Stomach (tissue), 9 donors: ENCODE data around the gene GTF2H3. TPM values are rescaled to one million over a fixed set of nuclear protein-coding genes. Genes with fewer than 3 reads are reported as not detected.

Experiments
- DNase-seq, 2 donors: peaks; one replicate each; pipeline versions ENCODE4 v3.0.0 to v3.0.0-alpha.2; 2013 to 2019
- H3K27ac ChIP-seq, 5 donors: fragments of 200-600 bp in 4 of 5; sonication (generic) in 4 of 5; one replicate each; pipeline ENCODE4 v1.5.1; 2013 to 2019; ENCODE audit warnings: mild to moderate bottlenecking in 1 of 5, moderate library complexity in 1 of 5
- H3K27me3 ChIP-seq, 3 donors: fragments of 200-600 bp; sonication (generic); one replicate each; pipeline ENCODE4 v1.5.1; 2017 to 2019; ENCODE audit warnings: mixed run types in 1 of 3
- H3K36me3 ChIP-seq, 4 donors: fragments of 200-600 bp; sonication (generic); 1 replicate in 3 of 4; 2 replicates in 1 of 4; pipeline ENCODE4 v1.5.1; 2016 to 2019
- H3K4me1 ChIP-seq, 4 donors: fragments of 200-600 bp; sonication (generic); one replicate each; pipeline ENCODE4 v1.5.1; 2016 to 2019
- H3K4me3 ChIP-seq, 4 donors: fragments of 200-600 bp; sonication (generic) in 3 of 4; one replicate each; pipeline ENCODE4 v1.5.1; 2016 to 2019; ENCODE audit warnings: mild to moderate bottlenecking in 1 of 4
- H3K9me3 ChIP-seq, 4 donors: fragments of 200-600 bp; sonication (generic); one replicate each; pipeline ENCODE4 v1.5.1; 2016 to 2019
- EP300 ChIP-seq: sonication (generic); formaldehyde crosslinking; IDR thresholded peaks from one replicate; pipeline ENCODE4 v1.6.1; 2017; ENCODE audit warnings: antibody characterized with exemption
- POLR2A ChIP-seq, 4 donors: fragments of 450-650 bp; IDR thresholded peaks; one replicate each; pipeline ENCODE4 v1.6.1; 2016; ENCODE audit warnings: antibody characterized with exemption in 4 of 4, control low read depth in 2 of 4, mild to moderate bottlenecking in 1 of 4, moderate library complexity in 1 of 4
- POLR2AphosphoS5 ChIP-seq, 3 donors: sonication (generic); formaldehyde crosslinking; IDR thresholded peaks; one replicate each; pipeline ENCODE4 v1.6.1; 2016; ENCODE audit warnings: antibody characterized with exemption in 3 of 3
- WGBS, 5 donors: extraction: QIAGEN DNeasy Blood & Tissue Kit in 3 of 5; methylation state at CpG; one replicate each; pipeline versions ENCODE4 v1.1.5 to v1.1.7; 2013 to 2018; 5-methylcytosine and 5-hydroxymethylcytosine counted together
- intact Hi-C: fragments of 100-400 bp; cut with DNase I; formaldehyde crosslinking; loops from one replicate; pipeline ENCODE4 v1.15.1; 2023; ENCODE audit warnings: low total_unique reads
- polyA plus RNA-seq, 3 donors: library from polyadenylated mRNA; stranded (reverse); fragments of 200-250 nt; gene quantifications; one replicate each; pipeline ENCODE4 v1.2.3, GENCODE V29; 2013
- total RNA-seq, 5 donors: library from RNA; depleted of rRNA; stranded (reverse); fragments of >200 nt; gene quantifications; one replicate each; pipeline versions ENCODE4 v1.1.0 to v1.2.3, GENCODE V29; 2014 to 2016
- TF ChIP-seq, protein P1 (sequence below), 7 experiments: fragments of 450-650 bp in 4 of 7; fragments of 200-600 bp in 3 of 7; sonication (generic) in 3 of 7; IDR thresholded peaks; one replicate each; pipeline ENCODE4 v1.5.1; 2016 to 2019; ENCODE audit warnings: antibody characterized with exemption in 7 of 7, control low read depth in 2 of 7, mild to moderate bottlenecking in 1 of 7
- donor health status: healthy with polysubstance abuse.
- donor health status: Bipolar disorder and iron deficiency.
- donor health status: healthy.

GTF2H3 gene
- total and polyA plus RNA-seq, 8 donors, result 2.9 to 40.2 (median 7.6) TPM; not detected in 1

DNA sequence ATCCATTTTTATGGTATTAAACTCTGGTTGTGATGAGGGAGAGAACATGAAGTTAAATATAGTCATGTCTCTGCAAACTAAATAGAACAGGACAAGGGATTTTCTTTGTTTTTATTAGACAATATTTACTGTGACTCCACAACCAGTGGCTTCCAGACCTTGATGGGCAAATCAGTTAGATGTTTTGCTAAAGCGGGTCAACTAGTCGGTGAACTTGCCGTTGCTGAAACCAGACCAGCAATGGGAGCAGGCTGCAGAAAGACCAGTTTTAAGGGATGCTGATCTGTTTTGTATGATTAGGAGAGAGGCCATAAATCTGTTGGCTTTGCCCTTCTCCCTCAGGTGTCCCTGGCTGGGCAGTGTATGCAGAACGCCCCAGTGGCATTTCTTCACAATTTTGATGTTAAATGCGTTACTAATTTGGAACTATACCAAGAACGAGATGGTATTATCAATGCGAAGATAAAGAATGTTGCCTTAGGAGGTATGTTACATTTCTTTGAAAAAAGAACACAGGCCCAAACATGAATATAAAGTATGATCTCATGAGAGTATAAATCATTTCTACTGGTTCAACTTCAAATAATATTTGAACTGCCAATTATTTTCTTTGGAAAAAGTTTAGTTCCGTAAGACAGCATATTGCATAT is 56.7 kb downstream of the GTF2H3 start:
- WGBS, 5 donors, result 80 to 88% (median 82%) methylated on average over 8 of the region's 8 CpGs
- H3K9me3 ChIP-seq, result no peaks in the 10 kb centered on the region
- TF ChIP-seq EP300, result no peak
- TF ChIP-seq POLR2A (IDR thresholded peaks at IDR 0.05), result no peak
- TF ChIP-seq, protein P1, sequence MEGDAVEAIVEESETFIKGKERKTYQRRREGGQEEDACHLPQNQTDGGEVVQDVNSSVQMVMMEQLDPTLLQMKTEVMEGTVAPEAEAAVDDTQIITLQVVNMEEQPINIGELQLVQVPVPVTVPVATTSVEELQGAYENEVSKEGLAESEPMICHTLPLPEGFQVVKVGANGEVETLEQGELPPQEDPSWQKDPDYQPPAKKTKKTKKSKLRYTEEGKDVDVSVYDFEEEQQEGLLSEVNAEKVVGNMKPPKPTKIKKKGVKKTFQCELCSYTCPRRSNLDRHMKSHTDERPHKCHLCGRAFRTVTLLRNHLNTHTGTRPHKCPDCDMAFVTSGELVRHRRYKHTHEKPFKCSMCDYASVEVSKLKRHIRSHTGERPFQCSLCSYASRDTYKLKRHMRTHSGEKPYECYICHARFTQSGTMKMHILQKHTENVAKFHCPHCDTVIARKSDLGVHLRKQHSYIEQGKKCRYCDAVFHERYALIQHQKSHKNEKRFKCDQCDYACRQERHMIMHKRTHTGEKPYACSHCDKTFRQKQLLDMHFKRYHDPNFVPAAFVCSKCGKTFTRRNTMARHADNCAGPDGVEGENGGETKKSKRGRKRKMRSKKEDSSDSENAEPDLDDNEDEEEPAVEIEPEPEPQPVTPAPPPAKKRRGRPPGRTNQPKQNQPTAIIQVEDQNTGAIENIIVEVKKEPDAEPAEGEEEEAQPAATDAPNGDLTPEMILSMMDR (IDR thresholded peaks at IDR 0.05), result no peak
- no peak for TF ChIP-seq POLR2AphosphoS5 (IDR thresholded peaks at IDR 0.05)
- H3K36me3 ChIP-seq, result peaks cover 6 to 94% (median 75%) of the 10 kb centered on the region in 4 donors
- DNase-seq, result no peak
- no peaks in the 10 kb centered on the region for H3K27me3 ChIP-seq
- no peak overlapping the region for H3K4me3 ChIP-seq
- H3K27ac ChIP-seq, result no peak overlapping the region
- intact Hi-C loops, result no loop called here
- H3K4me1 ChIP-seq, result no peaks in the 10 kb centered on the region

DNA sequence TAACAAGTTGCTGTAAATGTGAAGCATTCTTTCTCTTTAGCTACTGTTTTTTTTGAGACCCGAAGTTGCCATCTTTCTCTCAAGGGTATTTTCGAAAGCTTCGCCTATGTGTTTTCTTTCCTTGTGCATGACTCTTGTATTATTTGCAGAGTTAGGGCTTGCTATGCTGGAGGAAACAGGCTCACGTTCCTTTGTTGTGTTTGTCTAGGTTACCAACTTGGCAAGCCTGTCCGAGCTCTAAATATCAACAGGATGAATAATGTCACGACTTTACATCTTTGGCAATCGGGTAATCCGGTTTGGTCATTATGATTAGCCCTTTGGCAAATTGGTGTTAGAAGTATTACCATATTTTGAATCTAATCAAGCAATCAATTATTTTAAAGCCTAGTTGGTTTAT is 62.6 kb downstream of the GTF2H3 start:
- Histone ChIP-seq H3K27ac (peak overlapping the region in 4 of 5 donors; percentile 47 to 77 (median 64)), H3K9me3 (no peaks in the 10 kb centered on the region), H3K27me3 (no peaks in the 10 kb centered on the region), H3K4me1 (peaks cover 0 to 6% (median 2%) of the 10 kb centered on the region in 4 donors), H3K4me3 (peak overlapping the region in 2 of 4 donors; percentile 5 to 7), H3K36me3 (peaks cover 11 to 98% (median 80%) of the 10 kb centered on the region in 4 donors)
- intact Hi-C loops, result no loop called here
- DNase-seq, result peak; percentile 47 to 53
- WGBS, 5 donors, result 26 to 55% (median 52%) methylated on average over 8 of the region's 8 CpGs
- TF ChIP-seq POLR2AphosphoS5 (IDR thresholded peaks at IDR 0.05), result peak in 1 of 3 donors; percentile 63
- TF ChIP-seq, protein P1 (IDR thresholded peaks at IDR 0.05), result no peak

DNA sequence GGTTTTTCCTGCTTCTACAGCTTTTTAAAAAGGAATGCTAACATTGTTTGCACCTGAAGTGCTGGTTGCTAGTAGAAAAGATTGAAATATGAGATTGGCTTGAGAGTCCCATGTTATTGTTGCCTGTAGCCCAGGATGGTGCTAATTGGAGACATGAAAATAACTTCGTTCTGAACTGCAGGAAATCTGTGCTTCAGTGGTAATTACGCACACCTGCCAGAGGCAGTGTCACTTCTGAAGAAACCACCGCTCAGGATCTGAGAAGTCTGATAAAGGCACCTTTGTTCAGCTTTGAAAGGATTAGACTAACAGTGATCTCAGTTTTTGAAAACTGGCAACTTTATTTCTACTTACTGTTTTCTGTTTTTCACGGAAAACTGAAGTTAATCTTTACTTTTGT is 63.0 kb downstream of the GTF2H3 start:
- WGBS, 5 donors, result 24 to 49% (median 46%) methylated on average over 4 of the region's 4 CpGs
- TF ChIP-seq, protein P1 (IDR thresholded peaks at IDR 0.05), result no peak
- intact Hi-C loops, result no loop called here
- Histone ChIP-seq H3K27ac (peak overlapping the region; percentile 13 to 77 (median 61)), H3K36me3 (peaks cover 11 to 97% (median 82%) of the 10 kb centered on the region in 4 donors), H3K4me3 (peak overlapping the region in 1 of 4 donors; percentile 7), H3K27me3 (no peaks in the 10 kb centered on the region), H3K9me3 (no peaks in the 10 kb centered on the region), H3K4me1 (peaks cover 0 to 6% (median 2%) of the 10 kb centered on the region in 4 donors)
- DNase-seq, result peak in 1 of 2 donors; percentile 70

DNA sequence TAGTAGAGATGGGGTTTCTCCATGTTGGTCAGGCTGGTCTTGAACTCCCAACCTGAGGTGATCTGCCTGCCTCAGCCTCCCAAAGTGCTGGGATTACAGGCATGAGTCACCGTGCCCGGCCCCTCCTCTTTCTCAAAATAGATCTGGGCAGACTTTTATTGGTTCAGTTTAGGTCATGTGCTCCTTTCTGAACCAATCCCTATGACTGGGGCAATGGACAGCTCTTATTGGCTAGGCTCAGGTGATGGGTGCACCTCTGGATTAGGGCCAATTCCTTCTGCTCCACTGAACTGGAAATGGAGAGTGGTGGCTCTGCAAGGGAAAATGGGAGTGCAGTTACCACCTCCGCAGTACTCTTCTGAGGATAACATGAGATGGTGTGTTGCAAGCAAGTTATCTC is 72.3 kb downstream of the GTF2H3 start:
- no peak overlapping the region for H3K27ac ChIP-seq
- intact Hi-C loops, result no loop called here
- 78 to 91% (median 87%) methylated on average over 3 of the region's 3 CpGs for WGBS, 5 donors
- TF ChIP-seq POLR2A (IDR thresholded peaks at IDR 0.05), result no peak
- TF ChIP-seq POLR2AphosphoS5 (IDR thresholded peaks at IDR 0.05), result no peak
- TF ChIP-seq, protein P1 (IDR thresholded peaks at IDR 0.05), result no peak
- no peak for TF ChIP-seq EP300
- no peak for DNase-seq
- H3K4me1 ChIP-seq, result no peaks in the 10 kb centered on the region
- no peaks in the 10 kb centered on the region for H3K27me3 ChIP-seq
- H3K4me3 ChIP-seq, result no peak overlapping the region
- peaks cover 0 to 76% (median 55%) of the 10 kb centered on the region in 4 donors for H3K36me3 ChIP-seq
- H3K9me3 ChIP-seq, result no peaks in the 10 kb centered on the region
